ENCODE data around the gene MYOM3. TPM values are rescaled to one million over a fixed set of nuclear protein-coding genes. Genes with fewer than 3 reads are reported as not detected.

MYOM3 gene
- total and polyA plus RNA-seq, 2 of the 13 experiments (the other 11 are each of a cell fraction or from before 2014, with no cell fraction given) = 5.8 to 15.3 TPM

DNA sequence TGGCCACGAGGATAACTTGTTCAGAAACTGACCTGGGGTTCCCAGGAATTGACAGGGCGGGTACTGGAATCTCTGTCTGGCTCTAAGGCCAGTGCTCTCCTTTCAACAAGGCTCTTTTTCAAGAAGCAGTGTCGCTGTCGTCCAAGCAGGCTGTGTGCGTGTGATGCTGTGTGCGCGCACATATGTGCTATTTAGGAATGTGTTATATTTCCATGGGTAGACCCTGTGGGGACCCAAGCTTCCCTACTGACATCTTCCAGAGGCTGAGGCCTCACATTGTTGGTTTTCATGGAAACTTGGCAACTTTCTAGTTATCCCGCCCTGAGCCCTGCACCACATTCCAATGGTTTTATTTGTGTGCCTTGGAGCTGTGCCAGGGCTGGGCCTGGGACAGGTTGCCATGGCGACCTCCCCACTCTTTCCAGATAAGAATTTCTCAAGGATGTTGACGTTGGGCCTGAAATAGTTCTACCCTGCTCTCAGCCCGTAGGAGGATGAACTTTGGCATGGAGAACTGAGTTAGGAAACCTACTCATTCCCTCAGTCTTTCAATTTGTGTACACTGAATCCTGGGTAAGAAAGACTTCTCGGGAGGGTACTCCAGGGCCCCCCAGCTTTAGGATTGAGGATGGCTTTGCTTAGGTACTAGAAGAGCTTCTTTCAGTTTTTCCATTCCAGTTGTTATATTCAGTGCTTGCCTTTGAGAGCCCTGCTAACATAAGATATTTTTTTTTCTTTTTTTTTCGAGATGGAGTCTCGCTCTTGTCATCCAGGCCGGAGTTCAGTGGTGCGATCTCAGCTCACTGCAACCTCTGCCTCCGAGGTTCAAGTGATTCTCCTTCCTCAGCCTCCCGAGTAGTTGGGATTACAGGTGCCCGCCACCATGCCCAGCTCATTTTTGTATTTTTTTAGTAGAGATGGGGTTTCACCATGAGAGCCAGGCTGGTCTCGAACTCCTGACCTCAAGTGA lies 93.0 kb downstream of the MYOM3 start (continued):
- TF ChIP-seq, protein P1, sequence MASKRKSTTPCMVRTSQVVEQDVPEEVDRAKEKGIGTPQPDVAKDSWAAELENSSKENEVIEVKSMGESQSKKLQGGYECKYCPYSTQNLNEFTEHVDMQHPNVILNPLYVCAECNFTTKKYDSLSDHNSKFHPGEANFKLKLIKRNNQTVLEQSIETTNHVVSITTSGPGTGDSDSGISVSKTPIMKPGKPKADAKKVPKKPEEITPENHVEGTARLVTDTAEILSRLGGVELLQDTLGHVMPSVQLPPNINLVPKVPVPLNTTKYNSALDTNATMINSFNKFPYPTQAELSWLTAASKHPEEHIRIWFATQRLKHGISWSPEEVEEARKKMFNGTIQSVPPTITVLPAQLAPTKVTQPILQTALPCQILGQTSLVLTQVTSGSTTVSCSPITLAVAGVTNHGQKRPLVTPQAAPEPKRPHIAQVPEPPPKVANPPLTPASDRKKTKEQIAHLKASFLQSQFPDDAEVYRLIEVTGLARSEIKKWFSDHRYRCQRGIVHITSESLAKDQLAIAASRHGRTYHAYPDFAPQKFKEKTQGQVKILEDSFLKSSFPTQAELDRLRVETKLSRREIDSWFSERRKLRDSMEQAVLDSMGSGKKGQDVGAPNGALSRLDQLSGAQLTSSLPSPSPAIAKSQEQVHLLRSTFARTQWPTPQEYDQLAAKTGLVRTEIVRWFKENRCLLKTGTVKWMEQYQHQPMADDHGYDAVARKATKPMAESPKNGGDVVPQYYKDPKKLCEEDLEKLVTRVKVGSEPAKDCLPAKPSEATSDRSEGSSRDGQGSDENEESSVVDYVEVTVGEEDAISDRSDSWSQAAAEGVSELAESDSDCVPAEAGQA (IDR thresholded peaks at IDR 0.05; ENCODE audit: low read depth) = no peak
- TF ChIP-seq, protein P1 (CRISPR knock-in tag; IDR thresholded peaks at IDR 0.05; ENCODE audit: borderline replicate concordance) = no peak
- TF ChIP-seq ZNF432 (CRISPR knock-in tag; IDR thresholded peaks at IDR 0.05; ENCODE audit: borderline replicate concordance) (no peak), ESRRA (CRISPR knock-in tag; IDR thresholded peaks at IDR 0.05; ENCODE audit: low read depth) (no peak), ZNF333 (CRISPR knock-in tag; IDR thresholded peaks at IDR 0.05; ENCODE audit: borderline replicate concordance) (no peak), HHEX (CRISPR knock-in tag; IDR thresholded peaks at IDR 0.05) (no peak), KLF13 (CRISPR knock-in tag; IDR thresholded peaks at IDR 0.05) (no peak), HNRNPUL1 (IDR thresholded peaks at IDR 0.05; ENCODE audit: low read depth, low read length) (no peak), SCMH1 (CRISPR knock-in tag; IDR thresholded peaks at IDR 0.05; ENCODE audit: borderline replicate concordance) (no peak), ADNP (CRISPR knock-in tag; IDR thresholded peaks at IDR 0.05) (no peak), WIZ (CRISPR knock-in tag; IDR thresholded peaks at IDR 0.05) (0 out of 2 replicates have a peak, but pooled peaks have one; percentile 26)
- TF ChIP-seq, protein P2, sequence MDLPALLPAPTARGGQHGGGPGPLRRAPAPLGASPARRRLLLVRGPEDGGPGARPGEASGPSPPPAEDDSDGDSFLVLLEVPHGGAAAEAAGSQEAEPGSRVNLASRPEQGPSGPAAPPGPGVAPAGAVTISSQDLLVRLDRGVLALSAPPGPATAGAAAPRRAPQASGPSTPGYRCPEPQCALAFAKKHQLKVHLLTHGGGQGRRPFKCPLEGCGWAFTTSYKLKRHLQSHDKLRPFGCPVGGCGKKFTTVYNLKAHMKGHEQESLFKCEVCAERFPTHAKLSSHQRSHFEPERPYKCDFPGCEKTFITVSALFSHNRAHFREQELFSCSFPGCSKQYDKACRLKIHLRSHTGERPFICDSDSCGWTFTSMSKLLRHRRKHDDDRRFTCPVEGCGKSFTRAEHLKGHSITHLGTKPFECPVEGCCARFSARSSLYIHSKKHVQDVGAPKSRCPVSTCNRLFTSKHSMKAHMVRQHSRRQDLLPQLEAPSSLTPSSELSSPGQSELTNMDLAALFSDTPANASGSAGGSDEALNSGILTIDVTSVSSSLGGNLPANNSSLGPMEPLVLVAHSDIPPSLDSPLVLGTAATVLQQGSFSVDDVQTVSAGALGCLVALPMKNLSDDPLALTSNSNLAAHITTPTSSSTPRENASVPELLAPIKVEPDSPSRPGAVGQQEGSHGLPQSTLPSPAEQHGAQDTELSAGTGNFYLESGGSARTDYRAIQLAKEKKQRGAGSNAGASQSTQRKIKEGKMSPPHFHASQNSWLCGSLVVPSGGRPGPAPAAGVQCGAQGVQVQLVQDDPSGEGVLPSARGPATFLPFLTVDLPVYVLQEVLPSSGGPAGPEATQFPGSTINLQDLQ (CRISPR knock-in tag; IDR thresholded peaks at IDR 0.05) = no peak
- TF ChIP-seq, protein P3, sequence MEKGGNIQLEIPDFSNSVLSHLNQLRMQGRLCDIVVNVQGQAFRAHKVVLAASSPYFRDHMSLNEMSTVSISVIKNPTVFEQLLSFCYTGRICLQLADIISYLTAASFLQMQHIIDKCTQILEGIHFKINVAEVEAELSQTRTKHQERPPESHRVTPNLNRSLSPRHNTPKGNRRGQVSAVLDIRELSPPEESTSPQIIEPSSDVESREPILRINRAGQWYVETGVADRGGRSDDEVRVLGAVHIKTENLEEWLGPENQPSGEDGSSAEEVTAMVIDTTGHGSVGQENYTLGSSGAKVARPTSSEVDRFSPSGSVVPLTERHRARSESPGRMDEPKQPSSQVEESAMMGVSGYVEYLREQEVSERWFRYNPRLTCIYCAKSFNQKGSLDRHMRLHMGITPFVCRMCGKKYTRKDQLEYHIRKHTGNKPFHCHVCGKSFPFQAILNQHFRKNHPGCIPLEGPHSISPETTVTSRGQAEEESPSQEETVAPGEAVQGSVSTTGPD (CRISPR knock-in tag; IDR thresholded peaks at IDR 0.05) = 0 out of 2 replicates have a peak, but pooled peaks have one; percentile 24
- TF ChIP-seq, protein P4, sequence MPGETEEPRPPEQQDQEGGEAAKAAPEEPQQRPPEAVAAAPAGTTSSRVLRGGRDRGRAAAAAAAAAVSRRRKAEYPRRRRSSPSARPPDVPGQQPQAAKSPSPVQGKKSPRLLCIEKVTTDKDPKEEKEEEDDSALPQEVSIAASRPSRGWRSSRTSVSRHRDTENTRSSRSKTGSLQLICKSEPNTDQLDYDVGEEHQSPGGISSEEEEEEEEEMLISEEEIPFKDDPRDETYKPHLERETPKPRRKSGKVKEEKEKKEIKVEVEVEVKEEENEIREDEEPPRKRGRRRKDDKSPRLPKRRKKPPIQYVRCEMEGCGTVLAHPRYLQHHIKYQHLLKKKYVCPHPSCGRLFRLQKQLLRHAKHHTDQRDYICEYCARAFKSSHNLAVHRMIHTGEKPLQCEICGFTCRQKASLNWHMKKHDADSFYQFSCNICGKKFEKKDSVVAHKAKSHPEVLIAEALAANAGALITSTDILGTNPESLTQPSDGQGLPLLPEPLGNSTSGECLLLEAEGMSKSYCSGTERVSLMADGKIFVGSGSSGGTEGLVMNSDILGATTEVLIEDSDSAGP (CRISPR knock-in tag; IDR thresholded peaks at IDR 0.05; ENCODE audit: borderline replicate concordance) = peak; percentile 37; the same call in 1 of the 2 replicates

Data from HepG2 (cell line).